Mucosa of gallbladder (tissue), 1 donor: ENCODE results near the gene ILK. TPM values are rescaled to one million over a fixed set of nuclear protein-coding genes. Genes with fewer than 3 reads are reported as not detected.

Experiments used
- DNase-seq: peaks from one replicate; pipeline ENCODE4 v3.0.0-alpha.2; 2020; ENCODE audit warnings: low spot score
- total RNA-seq: library from RNA; stranded (reverse); gene quantifications from one replicate; pipeline ENCODE4 v1.2.1, GENCODE V29; 2021
- donor health status: DM: no; HTN: no; CAD: no.

Gene ILK
- total RNA-seq, result 261 TPM

GRCh38 chr11:6603287-6604080 is at the start of gene ILK, which contains the start of gene RRP8:
Gene ILK, plus strand, starts transcription at chr11:6603774. Its CDS starts 498 bp downstream, at chr11:6604272.
Gene RRP8, minus strand, starts transcription at chr11:6603616. Its CDS starts 114 bp downstream, at chr11:6603502.
- DNase-seq, result peak; percentile 90

DNA sequence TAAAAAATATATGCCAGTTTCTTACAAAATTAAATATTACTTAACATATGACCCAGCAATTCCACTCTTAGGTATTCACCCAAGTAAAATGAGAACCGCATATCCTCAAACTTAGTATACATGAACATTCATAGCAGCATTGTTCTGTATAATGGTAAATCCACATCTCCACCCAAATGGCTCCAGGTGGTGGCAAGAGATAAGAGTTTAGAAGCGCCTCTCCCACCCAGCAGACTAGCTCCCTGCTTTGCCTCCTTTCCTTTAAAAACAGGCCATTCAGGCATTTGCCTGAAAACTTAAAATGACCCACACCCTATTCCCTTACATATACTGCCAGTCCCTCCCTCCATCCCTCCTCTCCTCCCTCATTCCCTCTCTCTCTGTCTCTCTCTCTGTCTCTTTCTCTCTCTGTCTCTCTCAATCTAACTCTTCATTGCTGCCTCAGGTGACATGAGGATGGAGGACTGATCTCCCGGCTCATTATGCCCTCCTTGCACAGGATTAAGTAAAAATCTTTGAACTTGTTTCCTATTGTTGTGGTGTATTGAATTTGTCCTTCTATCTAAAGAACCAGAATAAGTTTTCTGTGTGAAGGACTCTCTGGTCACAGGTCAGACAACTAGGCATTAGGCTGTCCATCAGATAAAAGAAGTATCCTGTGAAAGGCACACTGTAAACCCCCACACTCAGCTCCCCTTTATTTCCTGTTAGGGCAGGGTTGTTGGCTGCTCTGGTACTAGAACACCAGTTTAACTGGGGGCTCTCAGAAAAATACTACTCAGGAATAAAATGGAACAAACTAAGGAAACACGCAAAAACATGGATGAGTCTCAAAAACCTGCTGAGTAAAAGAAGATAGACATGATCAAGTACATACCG is 48.5 kb upstream of the ILK start:
- no peak for DNase-seq

DNA sequence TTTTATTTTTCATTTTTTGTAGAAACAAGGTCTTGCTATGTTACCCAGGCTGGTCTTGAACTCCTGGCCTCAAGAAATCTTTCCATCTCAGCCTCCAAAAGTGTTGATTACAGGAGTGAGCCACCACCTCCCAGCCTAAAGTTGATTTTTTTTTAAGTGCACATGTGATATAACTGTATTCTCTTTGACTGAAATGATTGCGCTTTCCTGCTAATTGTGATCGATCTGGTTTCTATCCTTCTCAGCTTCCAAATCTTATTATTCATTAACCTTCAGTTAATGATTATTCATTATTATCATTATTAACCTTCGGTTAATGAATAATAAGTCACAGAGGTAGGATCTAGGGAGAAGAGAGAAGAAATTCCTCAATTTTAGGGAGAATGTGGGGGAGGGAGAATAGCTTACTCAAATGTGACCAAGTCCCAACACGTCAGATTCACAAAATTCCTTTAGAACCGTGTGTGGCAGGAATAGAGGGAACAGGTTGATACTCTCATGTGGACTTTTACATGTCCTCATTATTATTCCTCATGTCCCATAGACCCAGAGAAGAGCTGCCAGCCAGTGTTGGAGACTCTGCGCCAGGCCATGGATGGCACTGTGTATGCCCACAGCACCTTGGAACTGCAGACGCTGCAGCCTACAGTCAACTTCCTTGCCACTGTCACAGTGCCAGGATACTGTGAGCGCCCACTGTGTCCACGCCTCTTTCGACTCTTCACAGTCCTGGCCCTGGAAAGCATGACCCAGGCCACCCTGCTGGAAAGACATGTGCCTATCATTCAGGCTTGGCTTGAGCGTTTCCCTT is 47.2 kb upstream of the ILK start:
- DNase-seq, result peak; percentile 69

DNA sequence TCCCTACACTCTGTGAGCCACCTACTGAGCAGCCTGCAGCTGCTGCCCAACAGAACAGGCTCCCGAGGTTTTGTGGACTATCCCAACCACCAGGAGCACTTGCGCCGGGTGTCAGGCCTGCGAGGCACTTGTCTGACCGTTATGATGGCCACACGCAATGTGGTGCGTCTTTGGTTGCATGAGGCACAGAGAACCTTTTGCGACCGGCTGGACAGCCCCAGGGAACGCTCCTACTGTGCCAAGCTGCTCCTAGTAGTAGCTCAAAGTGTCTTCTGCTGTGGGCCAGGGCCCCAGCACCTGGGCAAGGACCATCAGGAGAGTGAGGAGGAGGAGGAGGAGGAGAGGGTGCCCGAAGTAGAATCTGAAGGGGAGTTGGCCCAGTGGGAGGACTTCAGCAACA is 46.5 kb upstream of the ILK start:
- DNase-seq, result no peak

- DNase-seq, result no peak
These were observed 45.6 kb upstream of the ILK start for GRCh38 chr11:6557761-6558674.

DNA sequence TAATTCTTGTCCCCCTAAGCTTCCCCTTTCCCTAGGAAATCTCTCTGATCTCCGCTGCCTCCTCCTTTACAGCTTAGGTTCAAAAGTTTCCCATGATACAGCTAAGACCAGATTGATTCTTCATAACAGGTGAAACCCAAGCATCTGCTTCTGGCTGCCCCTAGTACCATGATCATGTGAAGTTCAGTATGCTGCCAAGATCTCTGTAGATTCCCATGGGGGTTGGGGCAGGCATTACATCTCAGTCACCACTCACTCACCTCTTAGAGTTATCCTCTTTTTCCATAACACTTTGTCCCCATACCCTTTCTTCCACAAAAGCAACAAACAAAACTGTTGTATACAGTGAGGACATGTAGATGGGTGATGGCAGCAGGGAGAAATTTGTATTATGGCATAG is 44.2 kb upstream of the ILK start:
- DNase-seq, result no peak

DNA sequence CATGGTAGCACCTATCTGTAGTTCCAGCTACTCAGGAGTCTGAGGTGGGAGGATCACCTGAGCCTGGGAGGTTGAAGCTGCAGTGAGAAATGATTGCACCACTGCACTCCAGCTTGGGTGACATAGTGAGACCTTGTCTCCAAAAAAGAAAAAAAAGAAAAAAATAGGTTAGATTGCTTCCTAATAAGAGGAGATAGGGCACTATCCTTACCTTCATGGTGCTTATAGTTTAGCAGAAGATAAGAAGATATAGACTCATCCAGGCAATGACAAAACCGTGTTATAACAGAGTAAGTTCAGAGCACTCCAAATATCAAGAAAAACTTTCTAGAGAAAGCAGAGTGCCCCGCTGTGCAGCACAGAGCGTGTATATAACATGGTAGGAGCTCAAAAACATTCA is 42.3 kb upstream of the ILK start:
- no peak for DNase-seq

- DNase-seq, result no peak
These were observed 40.4 kb upstream of the ILK start for GRCh38 chr11:6563121-6563619.

GRCh38 chr11:6563667-6564066 is 39.9 kb upstream of the ILK start:
- DNase-seq, result no peak

DNA sequence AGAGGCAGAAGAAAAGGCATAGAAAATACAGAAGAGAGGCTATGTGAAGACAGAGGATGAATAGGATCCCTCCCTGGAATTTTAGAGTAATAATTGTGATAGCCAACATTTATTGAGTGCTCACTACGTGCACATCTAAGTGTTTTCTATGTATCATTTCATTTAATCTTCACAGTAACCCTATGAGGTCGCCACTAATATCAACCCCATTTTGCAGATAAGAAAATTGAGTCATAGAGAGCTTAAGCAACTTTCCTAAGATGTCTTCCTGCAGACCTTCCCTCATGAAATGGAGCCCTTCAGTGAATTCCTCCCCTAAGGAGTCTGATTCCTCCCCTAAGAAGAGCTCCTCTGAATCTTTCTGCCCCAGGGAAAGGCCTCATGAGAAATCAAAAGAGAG is 38.2 kb upstream of the ILK start:
- DNase-seq, result no peak

DNA sequence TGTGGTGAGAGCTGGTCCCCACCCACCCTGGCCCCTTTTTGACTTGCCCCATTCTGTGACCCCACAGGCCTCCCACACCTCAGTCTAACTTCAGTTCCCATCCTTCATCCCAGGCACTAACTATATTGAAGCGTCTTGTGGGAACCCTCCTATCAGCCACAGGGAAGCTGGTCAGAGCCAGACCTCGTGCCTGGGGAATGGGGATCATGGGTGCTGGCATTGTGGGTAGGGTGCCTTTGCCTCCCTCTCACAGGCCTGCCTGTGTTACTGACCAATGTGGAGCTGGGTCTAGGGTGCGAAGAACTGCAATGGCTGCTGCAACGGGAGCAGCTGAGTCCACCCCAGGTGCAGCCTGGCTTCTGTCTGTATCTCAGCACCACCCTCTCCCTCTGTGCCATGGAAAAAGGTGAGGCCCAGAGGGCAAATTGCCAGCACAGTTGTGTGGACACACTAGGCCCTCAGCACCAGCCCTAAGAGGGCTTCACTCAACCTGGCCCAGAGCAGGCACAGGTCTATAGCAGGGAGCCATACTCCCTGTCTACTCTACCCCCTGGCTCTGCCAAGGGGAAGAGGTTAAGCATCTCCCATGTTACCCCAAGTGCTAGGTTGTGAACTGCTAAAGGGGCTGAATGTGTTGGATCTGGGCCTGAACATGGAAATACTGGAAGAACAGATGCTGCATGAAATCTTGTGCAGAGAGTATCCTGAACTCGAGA is 37.4 kb upstream of the ILK start:
- DNase-seq, result no peak

GRCh38 chr11:6566704-6567370 is 36.7 kb upstream of the ILK start:
- DNase-seq, result no peak

DNA sequence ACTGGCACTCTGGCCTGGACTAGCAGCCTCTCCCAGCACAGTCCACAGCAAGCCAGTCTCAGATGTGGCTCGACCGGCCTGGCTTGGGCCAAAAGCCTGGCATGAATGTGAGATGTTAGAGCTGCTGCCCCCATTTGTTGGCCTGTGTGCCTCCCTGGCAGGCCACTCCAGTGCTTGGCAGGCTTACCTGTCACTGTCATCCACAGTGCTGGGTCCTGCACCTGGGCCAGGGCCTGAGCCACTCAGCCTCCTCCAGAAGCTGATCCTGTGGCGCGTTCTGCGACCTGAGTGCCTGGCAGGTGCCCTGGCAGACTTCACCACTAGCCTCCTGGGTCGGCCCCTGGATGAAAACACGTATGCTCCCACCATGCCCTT is 36.2 kb upstream of the ILK start:
- DNase-seq, result no peak

GRCh38 chr11:6568191-6568918 is 35.2 kb upstream of the ILK start:
- peak; percentile 54 for DNase-seq

GRCh38 chr11:6569706-6570105 is 33.9 kb upstream of the ILK start:
- DNase-seq, result no peak

DNA sequence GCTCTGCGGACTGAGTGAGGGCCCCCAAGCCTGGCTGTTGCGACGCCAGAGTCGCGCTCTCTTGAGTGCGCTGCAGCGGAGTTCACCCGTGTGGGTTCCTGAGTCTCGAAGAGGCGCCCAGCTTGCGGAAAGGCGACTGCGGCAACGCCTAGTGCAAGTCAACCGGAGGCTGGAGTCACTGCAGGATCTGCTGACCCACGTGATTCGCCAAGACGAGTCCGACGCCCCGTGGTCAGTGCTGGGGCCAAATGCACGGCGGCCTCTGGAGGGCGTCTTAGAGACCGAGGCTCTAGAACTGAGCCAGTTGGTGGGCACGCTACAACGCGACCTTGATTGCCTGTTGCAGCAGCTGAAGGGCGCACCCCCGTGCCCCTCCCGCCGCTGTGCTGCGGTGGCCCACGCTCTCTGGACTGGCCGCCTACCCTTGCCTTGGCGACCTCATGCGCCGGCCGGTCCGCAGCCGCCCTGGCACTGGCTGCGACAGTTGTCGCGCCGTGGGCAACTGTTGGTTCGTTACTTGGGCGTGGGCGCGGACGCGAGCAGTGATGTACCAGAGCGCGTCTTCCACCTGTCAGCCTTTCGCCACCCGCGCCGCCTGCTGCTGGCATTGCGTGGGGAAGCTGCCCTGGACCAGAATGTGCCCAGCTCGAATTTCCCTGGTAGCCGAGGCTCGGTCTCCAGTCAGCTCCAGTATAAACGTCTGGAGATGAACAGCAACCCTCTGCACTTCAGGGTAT is 32.7 kb upstream of the ILK start:
- DNase-seq, result no peak

DNA sequence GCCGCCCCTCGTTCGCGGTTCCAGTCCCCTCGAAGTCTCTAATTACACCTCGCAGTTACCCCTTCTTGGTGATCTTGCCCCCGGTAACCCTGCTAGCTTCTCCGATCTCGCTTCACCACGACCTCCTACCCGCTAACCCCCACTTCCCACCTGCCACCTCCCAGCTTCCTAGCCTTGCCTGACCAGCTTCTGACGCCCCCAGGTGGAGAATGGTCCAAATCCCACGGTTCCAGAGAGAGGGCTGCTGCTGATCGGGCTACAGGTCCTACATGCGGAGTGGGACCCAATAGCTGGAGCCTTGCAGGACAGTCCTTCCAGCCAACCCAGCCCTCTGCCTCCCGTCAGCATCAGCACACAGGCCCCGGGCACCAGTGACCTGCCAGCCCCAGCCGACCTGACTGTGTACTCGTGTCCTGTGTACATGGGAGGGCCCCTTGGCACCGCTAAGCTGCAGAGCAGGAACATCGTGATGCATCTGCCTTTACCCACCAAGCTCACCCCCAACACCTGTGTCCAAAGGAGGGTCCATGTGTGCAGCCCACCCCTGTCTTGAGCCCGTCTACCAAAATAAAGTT is 32.1 kb upstream of the ILK start:
- DNase-seq, result no peak

DNA sequence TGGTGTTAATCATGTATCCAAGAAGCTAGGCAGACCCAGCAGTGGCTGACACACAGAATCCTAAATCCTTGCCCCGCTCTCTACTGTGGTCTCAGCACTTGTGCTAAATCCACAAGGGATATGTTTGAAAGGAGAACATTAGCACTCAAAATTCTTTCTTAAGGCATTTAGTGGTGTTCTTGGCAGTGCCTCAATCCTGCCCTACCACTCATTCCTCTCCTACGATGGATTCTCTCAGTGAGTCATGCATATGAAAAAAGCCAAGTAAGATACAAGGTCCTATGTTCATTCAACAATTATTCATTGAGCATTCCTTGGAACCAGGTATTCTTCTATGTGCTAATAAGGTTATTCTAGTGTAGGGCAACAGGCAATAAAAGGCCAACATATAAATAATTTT is 31.4 kb upstream of the ILK start:
- DNase-seq, result no peak
